ENCODE results near the gene CD19.
"Not testable (repeated sequence)": the region's sequence is repeated elsewhere in the genome, so short reads cannot be mapped to it uniquely, and the experiment has no call there.

- not testable (repeated sequence) for TF ChIP-seq CTCF, POLR2A (IDR thresholded peaks at IDR 0.05)
Measured at GRCh38 chr16:28939825-28940224, 8.1 kb downstream of the CD19 start.
